CD1c-positive myeloid dendritic cell (primary cell): ENCODE data around the gene UFSP2.
A peak's percentile ranks its signal among the peaks of the same experiment; 100 is the strongest.

Source experiments
- DNase-seq: peaks from one replicate; pipeline ENCODE4 v3.0.0-alpha.2; 2016; ENCODE audit errors: extremely low spot score

UFSP2 gene

GRCh38 chr4:185425647-185426352 lies at the start of gene UFSP2:
Gene UFSP2, minus strand, starts transcription at chr4:185425964. Its CDS starts 96 bp downstream, at chr4:185425868.
- peak; percentile 94 for DNase-seq

GRCh38 chr4:185473247-185473646 lies 47.5 kb upstream of the UFSP2 start:
- DNase-seq, result no peak

- no peak for DNase-seq
Measured at GRCh38 chr4:185472103-185472542, 46.4 kb upstream of the UFSP2 start.

GRCh38 chr4:185471235-185472102 lies 45.7 kb upstream of the UFSP2 start, which contains the start of gene CCDC110:
Gene CCDC110, minus strand, starts transcription at chr4:185471733. Its CDS starts 50 bp downstream, at chr4:185471683.
- peak; percentile 87 for DNase-seq

GRCh38 chr4:185470501-185471195 lies 44.9 kb upstream of the UFSP2 start:
- no peak for DNase-seq

- DNase-seq, result no peak
Measured at GRCh38 chr4:185469580-185470154, 43.9 kb upstream of the UFSP2 start.

GRCh38 chr4:185468999-185469398 lies 43.2 kb upstream of the UFSP2 start:
- no peak for DNase-seq

GRCh38 chr4:185467991-185468390 lies 42.2 kb upstream of the UFSP2 start:
- DNase-seq, result no peak

- no peak for DNase-seq
Measured at GRCh38 chr4:185467101-185467500, 41.3 kb upstream of the UFSP2 start.

GRCh38 chr4:185465707-185466106 lies 39.9 kb upstream of the UFSP2 start:
- DNase-seq, result no peak

- DNase-seq, result no peak
Measured at GRCh38 chr4:185464887-185465286, 39.1 kb upstream of the UFSP2 start.

- no peak for DNase-seq
Measured at GRCh38 chr4:185464183-185464582, 38.4 kb upstream of the UFSP2 start.

- no peak for DNase-seq
Measured at GRCh38 chr4:185463541-185463940, 37.8 kb upstream of the UFSP2 start.

GRCh38 chr4:185461565-185461964 lies 35.8 kb upstream of the UFSP2 start:
- DNase-seq, result no peak

GRCh38 chr4:185457136-185457535 lies 31.4 kb upstream of the UFSP2 start:
- no peak for DNase-seq

- no peak for DNase-seq
Measured at GRCh38 chr4:185456131-185456530, 30.4 kb upstream of the UFSP2 start.

- DNase-seq, result no peak
Measured at GRCh38 chr4:185445209-185445608, 19.4 kb upstream of the UFSP2 start.

- no peak for DNase-seq
Measured at GRCh38 chr4:185441479-185441878, 15.7 kb upstream of the UFSP2 start.

GRCh38 chr4:185437809-185438208 lies 12.0 kb upstream of the UFSP2 start:
- no peak for DNase-seq

- no peak for DNase-seq
Measured at GRCh38 chr4:185435466-185435865, 9.7 kb upstream of the UFSP2 start.

- DNase-seq, result no peak
Measured at GRCh38 chr4:185429660-185430059, 3.9 kb upstream of the UFSP2 start.
